A673 (cell line): ENCODE measurements around the gene GHRHR. TPM values are rescaled to one million over a fixed set of nuclear protein-coding genes. Genes with fewer than 3 reads are reported as not detected.

Experiments used
- BruUV-seq: library from RNA; stranded (reverse); fragments of 400-500 nt; replicated peaks from 2 replicates; lab custom pipeline; 2021; lab: Mats Ljungman, UMichigan
- CTCF ChIA-PET: fragments of 300-600 bp; sonication (Branson Sonifier 250); formaldehyde crosslinking; loops from one replicate; lab custom pipeline; 2022; ENCODE audit warnings: antibody characterized with exemption; lab: Charles Lee
- POLR2A ChIA-PET: fragments of 300-600 bp; sonication (Branson Sonifier 250); formaldehyde crosslinking; loops from one replicate; lab custom pipeline; 2022; ENCODE audit warnings: antibody characterized with exemption; ENCODE audit not compliant: low non-redundant PET; lab: Charles Lee
- DNase-seq: peaks from one replicate; pipeline ENCODE4 v3.0.0-alpha.2; 2015; ENCODE audit warnings: low spot score
- H3K27ac ChIP-seq: fragments of 200-600 bp; sonication (generic); 2 replicates; pipeline ENCODE4 v1.5.1; 2016; ENCODE audit warnings: mixed run types, low read depth, mild to moderate bottlenecking, mixed read lengths, antibody characterized with exemption, low read length; ENCODE audit not compliant: poor library complexity, severe bottlenecking
- H3K27me3 ChIP-seq: fragments of 200-600 bp; sonication (generic); replicated peaks from 2 replicates; pipeline ENCODE4 v1.6.1; 2017; ENCODE audit warnings: mixed run types, low read depth, mild to moderate bottlenecking, mixed read lengths, antibody characterized with exemption, low read length; ENCODE audit not compliant: insufficient read depth, poor library complexity
- H3K36me3 ChIP-seq: fragments of 200-600 bp; sonication (generic); 2 replicates; pipeline ENCODE4 v1.6.1; 2016; ENCODE audit warnings: mixed run types, mild to moderate bottlenecking, mixed read lengths, antibody characterized with exemption, low read length; ENCODE audit not compliant: insufficient read depth, poor library complexity, severe bottlenecking
- H3K4me1 ChIP-seq: fragments of 200-600 bp; sonication (generic); 2 replicates; pipeline ENCODE4 v1.6.1; 2017; ENCODE audit warnings: mixed run types, mild to moderate bottlenecking, mixed read lengths, antibody characterized with exemption, low read length; ENCODE audit not compliant: insufficient read depth, poor library complexity, severe bottlenecking
- H3K4me3 ChIP-seq: fragments of 200-600 bp; sonication (generic); 2 replicates; pipeline ENCODE4 v1.5.1; 2016; ENCODE audit warnings: low read depth, mixed run types, mild to moderate bottlenecking, mixed read lengths, low read length; ENCODE audit not compliant: poor library complexity, severe bottlenecking
- H3K9me3 ChIP-seq: fragments of 200-600 bp; sonication (generic); 2 replicates; pipeline ENCODE4 v1.6.1; 2016; ENCODE audit warnings: mixed run types, low read depth, mild to moderate bottlenecking, mixed read lengths, antibody characterized with exemption, low read length; ENCODE audit not compliant: poor library complexity, severe bottlenecking
- EZH2 ChIP-seq: fragments of 200-600 bp; sonication (generic); IDR thresholded peaks from 2 replicates; pipeline ENCODE4 v1.6.1; 2017; ENCODE audit warnings: borderline replicate concordance, low read depth, mild to moderate bottlenecking, mixed read lengths, antibody characterized with exemption, low read length; ENCODE audit not compliant: poor library complexity, severe bottlenecking
- intact Hi-C: fragments of 100-400 bp; cut with micrococcal nuclease; formaldehyde crosslinking; loops from one replicate; pipeline ENCODE4 v1.10.0; 2022; ENCODE audit not compliant: unreplicated experiment
- total RNA-seq: library from RNA; stranded (reverse); gene quantifications from 2 replicates; pipeline ENCODE4 v1.2.3, GENCODE V29; 2021
- TF ChIP-seq, protein P1 (sequence below): fragments of 300-800, 200-600 bp; sonication (generic); conservative IDR thresholded peaks from 2 replicates; pipeline ENCODE4 v1.5.1; 2017; ENCODE audit warnings: low read depth, mild to moderate bottlenecking, antibody characterized with exemption, low read length, moderate library complexity, mixed read lengths

The GHRHR gene
- total RNA-seq, 1 experiment from 2014 or later, result not detected

DNA sequence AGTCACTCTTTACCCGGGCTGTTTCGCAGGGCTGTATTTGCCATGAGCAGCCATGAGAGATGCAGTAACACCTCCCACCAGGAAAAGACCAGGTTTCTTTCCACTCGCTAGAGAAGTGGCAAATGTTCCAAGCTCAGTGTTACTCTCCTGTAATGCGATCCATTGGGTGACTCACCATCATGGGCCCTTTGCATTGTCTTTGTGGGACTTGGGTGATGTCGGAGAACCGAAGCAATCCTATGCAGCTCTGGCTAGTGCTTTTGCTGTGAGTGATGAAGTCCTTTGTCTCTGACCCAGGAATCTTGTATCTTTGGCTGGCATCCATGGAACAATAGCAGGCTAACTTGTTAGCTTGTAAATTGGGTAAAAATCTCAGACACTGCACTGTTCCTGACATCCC is 40.0 kb downstream of the GHRHR start:
- intact Hi-C loops, result no loop called here
- H3K4me1 ChIP-seq, result no peaks in the 10 kb centered on the region
- H3K4me3 ChIP-seq, result no peak overlapping the region
- TF ChIP-seq EZH2, result no peak
- TF ChIP-seq, protein P1, sequence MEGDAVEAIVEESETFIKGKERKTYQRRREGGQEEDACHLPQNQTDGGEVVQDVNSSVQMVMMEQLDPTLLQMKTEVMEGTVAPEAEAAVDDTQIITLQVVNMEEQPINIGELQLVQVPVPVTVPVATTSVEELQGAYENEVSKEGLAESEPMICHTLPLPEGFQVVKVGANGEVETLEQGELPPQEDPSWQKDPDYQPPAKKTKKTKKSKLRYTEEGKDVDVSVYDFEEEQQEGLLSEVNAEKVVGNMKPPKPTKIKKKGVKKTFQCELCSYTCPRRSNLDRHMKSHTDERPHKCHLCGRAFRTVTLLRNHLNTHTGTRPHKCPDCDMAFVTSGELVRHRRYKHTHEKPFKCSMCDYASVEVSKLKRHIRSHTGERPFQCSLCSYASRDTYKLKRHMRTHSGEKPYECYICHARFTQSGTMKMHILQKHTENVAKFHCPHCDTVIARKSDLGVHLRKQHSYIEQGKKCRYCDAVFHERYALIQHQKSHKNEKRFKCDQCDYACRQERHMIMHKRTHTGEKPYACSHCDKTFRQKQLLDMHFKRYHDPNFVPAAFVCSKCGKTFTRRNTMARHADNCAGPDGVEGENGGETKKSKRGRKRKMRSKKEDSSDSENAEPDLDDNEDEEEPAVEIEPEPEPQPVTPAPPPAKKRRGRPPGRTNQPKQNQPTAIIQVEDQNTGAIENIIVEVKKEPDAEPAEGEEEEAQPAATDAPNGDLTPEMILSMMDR, result no peak
- DNase-seq, result no peak
- no TSS peak for BruUV-seq
- ChIA-PET POLR2A (no interaction called here), CTCF (no interaction called here)
- no peak overlapping the region for H3K27ac ChIP-seq
- H3K9me3 ChIP-seq, result no peaks in the 10 kb centered on the region
- no peaks in the 10 kb centered on the region for H3K36me3 ChIP-seq
- peaks cover 13% of the 10 kb centered on the region for H3K27me3 ChIP-seq

DNA sequence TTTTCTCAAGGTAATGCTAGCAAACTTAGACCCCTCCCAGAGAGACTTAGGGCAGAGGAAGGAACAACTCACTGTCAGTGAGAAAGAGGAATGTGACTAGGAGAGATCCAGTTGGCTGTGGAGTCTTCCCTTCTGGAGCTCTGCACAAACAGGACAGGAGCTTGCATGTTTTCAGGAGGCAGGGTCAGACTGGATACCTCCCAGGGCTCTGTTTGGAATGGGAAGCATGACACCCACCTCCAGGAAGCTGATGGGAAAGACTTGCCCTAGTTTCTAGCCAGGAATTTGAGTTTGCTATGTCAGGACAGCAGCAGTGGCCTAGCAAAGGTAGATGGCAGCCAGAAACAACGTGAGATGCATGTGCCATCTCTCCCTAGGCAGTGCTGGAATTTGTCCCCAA is 40.6 kb downstream of the GHRHR start:
- ChIA-PET POLR2A (no interaction called here), CTCF (no interaction called here)
- no TSS peak for BruUV-seq
- H3K9me3 ChIP-seq, result no peaks in the 10 kb centered on the region
- peaks cover 18% of the 10 kb centered on the region for H3K27me3 ChIP-seq
- H3K27ac ChIP-seq, result no peak overlapping the region
- no peaks in the 10 kb centered on the region for H3K4me1 ChIP-seq
- intact Hi-C loops, result no loop called here
- H3K4me3 ChIP-seq, result no peak overlapping the region
- H3K36me3 ChIP-seq, result no peaks in the 10 kb centered on the region
- TF ChIP-seq, protein P1, result no peak
- no peak for TF ChIP-seq EZH2
- no peak for DNase-seq

DNA sequence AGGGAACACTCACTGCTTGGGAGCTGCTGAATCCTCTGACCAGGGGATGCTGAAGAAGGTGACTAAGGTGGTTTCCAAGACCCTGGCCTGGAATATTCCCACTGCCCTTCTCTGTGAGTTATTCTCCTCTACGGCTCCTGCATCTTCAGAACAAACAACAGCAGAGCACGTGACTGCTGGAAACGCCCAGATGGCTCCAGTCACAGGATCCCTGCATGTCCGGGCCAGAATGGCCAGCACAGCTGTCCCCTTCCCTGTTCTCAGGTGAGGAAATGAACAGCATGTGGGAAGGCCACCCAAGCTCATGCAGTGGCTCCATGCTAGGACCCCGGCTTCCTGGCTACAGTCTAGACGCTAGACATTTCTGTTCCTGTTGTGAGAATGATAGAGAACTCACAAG is 43.1 kb downstream of the GHRHR start:
- ChIA-PET POLR2A (no interaction called here), CTCF (no interaction called here)
- H3K36me3 ChIP-seq, result no peaks in the 10 kb centered on the region
- no peak overlapping the region for H3K27ac ChIP-seq
- no peaks in the 10 kb centered on the region for H3K4me1 ChIP-seq
- no peaks in the 10 kb centered on the region for H3K9me3 ChIP-seq
- intact Hi-C loops, result no loop called here
- BruUV-seq, result no TSS peak
- H3K27me3 ChIP-seq, result peaks cover 25% of the 10 kb centered on the region
- no peak for TF ChIP-seq EZH2
- TF ChIP-seq, protein P1, result no peak
- H3K4me3 ChIP-seq, result no peak overlapping the region
- DNase-seq, result no peak
